A549 (cell line): Measurements from ENCODE around the gene SEMA5A. TPM values are rescaled to one million over a fixed set of nuclear protein-coding genes. Genes with fewer than 3 reads are reported as not detected.

Experiments used
- ATAC-seq, 2 experiments: fragments of 200-7000 bp in 1 of 2; fragments of >200 bp in 1 of 2; cut with Nextera tagmentation in 1 of 2; cut with Tn5 transposase in 1 of 2; 3 replicates each; pipeline versions ENCODE4 v1.8.0 to v1.9.1; 2018 to 2020; ENCODE audit warnings: mild to moderate bottlenecking in 1 of 2, moderate library complexity in 1 of 2
- CTCF ChIA-PET: fragments of 300-600 bp; sonication (Branson Sonifier 250); formaldehyde crosslinking; extraction: SDS; loops from one replicate; lab custom pipeline; 2021; ENCODE audit warnings: antibody characterized with exemption, inconsistent platforms; lab: Yijun Ruan, JAX
- POLR2A ChIA-PET: fragments of 350-600 bp; formaldehyde crosslinking; extraction: SDS; loops from one replicate; lab custom pipeline; 2021; ENCODE audit warnings: antibody characterized with exemption, inconsistent platforms; lab: Yijun Ruan, JAX
- DNase-seq, 2 experiments: peaks; one replicate each; pipeline versions ENCODE4 v3.0.0 to v3.0.0-alpha.2; 2011 to 2016; ENCODE audit warnings: low read depth in 1 of 2, low spot score in 1 of 2
- FAIRE-seq: peaks from 2 replicates; lab custom pipeline; 2011; peaks lifted over from hg19 to GRCh38; lab: Jason Lieb, UNC
- H3K27ac ChIP-seq, 2 experiments: fragments of >200 bp; sonication (Bioruptor Twin); formaldehyde crosslinking; 3 replicates each; pipeline ENCODE4 v1.5.1; 2016 to 2017
- H3K4me1 ChIP-seq: fragments of >200 bp; sonication (Bioruptor Twin); formaldehyde crosslinking; 3 replicates; pipeline ENCODE4 v1.6.1; 2016
- H3K4me2 ChIP-seq: fragments of >200 bp; sonication (Bioruptor Twin); formaldehyde crosslinking; 3 replicates; pipeline ENCODE4 v1.6.1; 2016
- H3K4me3 ChIP-seq: fragments of >200 bp; sonication (Bioruptor Twin); formaldehyde crosslinking; 3 replicates; pipeline ENCODE4 v1.5.1; 2016
- H3K9me3 ChIP-seq: fragments of >200 bp; sonication (Bioruptor Twin); formaldehyde crosslinking; 3 replicates; pipeline ENCODE4 v1.6.1; 2016
- BCL3 ChIP-seq: fragments of >200 bp; sonication (Bioruptor Twin); formaldehyde crosslinking; IDR thresholded peaks from 3 replicates; pipeline ENCODE4 v1.6.1; 2016
- BHLHE40 ChIP-seq: IDR thresholded peaks from 2 replicates; pipeline ENCODE4 v1.6.1; 2012; ENCODE audit warnings: low read depth, low read length, inconsistent platforms
- CHD4 ChIP-seq: fragments of 200-600 bp; sonication (generic); IDR thresholded peaks from 2 replicates; pipeline ENCODE4 v1.6.1; 2016; ENCODE audit warnings: antibody characterized with exemption, mild to moderate bottlenecking, borderline replicate concordance
- E2F6 ChIP-seq: IDR thresholded peaks from 2 replicates; pipeline ENCODE4 v1.6.1; 2012; ENCODE audit warnings: low read depth, borderline replicate concordance
- EHF ChIP-seq: fragments of 250-450 bp; sonication (Bioruptor Pico); IDR thresholded peaks from 2 replicates; pipeline ENCODE4 v1.5.0; 2020; ENCODE audit warnings: mild to moderate bottlenecking
- ESRRA ChIP-seq: fragments of 150-350 bp; IDR thresholded peaks from 2 replicates; pipeline ENCODE4 v1.6.1; 2014; ENCODE audit warnings: mild to moderate bottlenecking, low read length, borderline replicate concordance
- GATA3 ChIP-seq: IDR thresholded peaks from 2 replicates; pipeline ENCODE4 v1.6.1; 2012; ENCODE audit warnings: borderline replicate concordance
- HEYL ChIP-seq: fragments of 250-450 bp; sonication (Bioruptor Pico); IDR thresholded peaks from 2 replicates; pipeline ENCODE4 v1.8.0; 2021; ENCODE audit warnings: mild to moderate bottlenecking, moderate library complexity
- HOXA7 ChIP-seq: fragments of 250-450 bp; sonication (Bioruptor Pico); IDR thresholded peaks from 2 replicates; pipeline ENCODE4 v1.5.0; 2020; ENCODE audit warnings: mild to moderate bottlenecking, moderate library complexity
- HOXB13 ChIP-seq: fragments of 250-450 bp; sonication (Bioruptor Pico); IDR thresholded peaks from 2 replicates; pipeline ENCODE4 v1.5.0; 2020; ENCODE audit warnings: low read depth, mild to moderate bottlenecking, moderate library complexity
- HOXB5 ChIP-seq: fragments of 250-450 bp; sonication (Bioruptor Pico); IDR thresholded peaks from 2 replicates; pipeline ENCODE4 v1.5.0; 2020; ENCODE audit warnings: mild to moderate bottlenecking, moderate library complexity
- KDM1A ChIP-seq: fragments of 200-600 bp; sonication (generic); IDR thresholded peaks from 2 replicates; pipeline ENCODE4 v1.6.1; 2016; ENCODE audit warnings: low read depth, mild to moderate bottlenecking
- MAZ ChIP-seq: fragments of 150-350 bp; IDR thresholded peaks from 2 replicates; pipeline ENCODE4 v1.6.1; 2014; ENCODE audit warnings: antibody characterized with exemption, low read depth, low read length, borderline replicate concordance
- RARB ChIP-seq: fragments of 250-450 bp; sonication (Bioruptor Pico); IDR thresholded peaks from 2 replicates; pipeline ENCODE4 v1.8.0; 2021; ENCODE audit warnings: mild to moderate bottlenecking, moderate library complexity
- RNF2 ChIP-seq: fragments of 200-600 bp; sonication (generic); IDR thresholded peaks from 2 replicates; pipeline ENCODE4 v1.6.1; 2016; ENCODE audit warnings: low read depth, mild to moderate bottlenecking, antibody characterized with exemption, moderate library complexity, borderline replicate concordance
- SMC3 ChIP-seq: fragments of >200 bp; sonication (Bioruptor Twin); formaldehyde crosslinking; IDR thresholded peaks from 3 replicates; pipeline ENCODE4 v1.6.1; 2018; ENCODE audit warnings: inconsistent platforms
- TP53 ChIP-seq: fragments of 250-450 bp; sonication (Bioruptor Pico); IDR thresholded peaks from 2 replicates; pipeline ENCODE4 v1.5.0; 2021; ENCODE audit warnings: mild to moderate bottlenecking, moderate library complexity
- ZC3H11A ChIP-seq: fragments of 450-650 bp; IDR thresholded peaks from 2 replicates; pipeline ENCODE4 v1.6.1; 2014; ENCODE audit warnings: antibody characterized with exemption, mild to moderate bottlenecking
- ZFP36 ChIP-seq: fragments of 450-650 bp; IDR thresholded peaks from 2 replicates; pipeline ENCODE4 v1.6.1; 2014; ENCODE audit warnings: borderline replicate concordance; ENCODE audit not compliant: partially characterized antibody
- ZSCAN20 ChIP-seq: fragments of 250-450 bp; sonication (Bioruptor Pico); IDR thresholded peaks from 2 replicates; pipeline ENCODE4 v1.8.0; 2022; ENCODE audit warnings: mild to moderate bottlenecking, moderate library complexity
- WGBS: methylation state at CpG from one replicate; pipeline ENCODE4 v1.1.6; 2017; ENCODE audit errors: missing lambda C conversion rate; 5-methylcytosine and 5-hydroxymethylcytosine counted together
- polyA plus RNA-seq, 4 experiments: library from polyadenylated mRNA; depleted of rRNA in 3 of 4; stranded (reverse); fragments of >200 nt; fragmentation: RNase III in 1 of 4; extraction: RNeasy Plus Mini Kit Qiagen cat#74134 plus additional on column Dnase treatment in 1 of 4; gene quantifications; 2 replicates in 3 of 4; 3 replicates in 1 of 4; pipeline ENCODE4 v1.2.3, GENCODE V29; 2011 to 2017
- TF ChIP-seq, protein P1 (sequence below): fragments of 150-350 bp; IDR thresholded peaks from 2 replicates; pipeline ENCODE4 v1.6.1; 2014; ENCODE audit warnings: low read depth, mild to moderate bottlenecking, low read length
- TF ChIP-seq, protein P2 (sequence below): IDR thresholded peaks from 2 replicates; pipeline ENCODE4 v1.6.1; 2012
- TF ChIP-seq, protein P3 (sequence below): fragments of 450-650 bp; IDR thresholded peaks from 2 replicates; pipeline ENCODE4 v1.6.1; 2014; ENCODE audit warnings: antibody characterized with exemption

SEMA5A gene
- polyA plus RNA-seq, 2 of the 4 experiments (the other 2 are of a cell fraction): not detected

DNA sequence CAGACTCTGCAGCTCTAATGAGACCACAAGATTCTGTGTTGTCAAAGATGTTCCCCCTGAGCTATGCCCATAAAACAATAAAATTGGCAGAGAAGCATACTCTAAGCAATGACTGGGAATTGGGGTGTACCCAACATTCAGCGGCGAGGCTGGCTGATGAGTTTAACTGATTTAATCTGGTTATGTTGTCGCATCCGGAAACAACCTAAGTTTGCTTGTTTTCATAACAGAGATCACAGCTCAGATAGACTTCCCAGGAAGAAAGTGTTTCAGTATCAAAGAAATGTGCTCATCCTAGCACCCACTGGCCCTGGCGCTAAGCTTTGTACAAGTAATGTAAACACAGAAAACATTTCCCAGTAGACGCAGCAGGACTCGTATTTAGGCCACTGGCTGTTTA, 7.4 kb downstream of the SEMA5A start:
- CTCF ChIA-PET: no interaction called here
- TF ChIP-seq HEYL: no peak
- TF ChIP-seq GATA3: no peak
- no peak for TF ChIP-seq HOXB5
- no peak for TF ChIP-seq BCL3
- TF ChIP-seq ESRRA: no peak
- no peak for TF ChIP-seq KDM1A
- TF ChIP-seq E2F6: no peak
- TF ChIP-seq HOXA7: no peak
- TF ChIP-seq EHF (CRISPR knock-in tag): no peak

DNA sequence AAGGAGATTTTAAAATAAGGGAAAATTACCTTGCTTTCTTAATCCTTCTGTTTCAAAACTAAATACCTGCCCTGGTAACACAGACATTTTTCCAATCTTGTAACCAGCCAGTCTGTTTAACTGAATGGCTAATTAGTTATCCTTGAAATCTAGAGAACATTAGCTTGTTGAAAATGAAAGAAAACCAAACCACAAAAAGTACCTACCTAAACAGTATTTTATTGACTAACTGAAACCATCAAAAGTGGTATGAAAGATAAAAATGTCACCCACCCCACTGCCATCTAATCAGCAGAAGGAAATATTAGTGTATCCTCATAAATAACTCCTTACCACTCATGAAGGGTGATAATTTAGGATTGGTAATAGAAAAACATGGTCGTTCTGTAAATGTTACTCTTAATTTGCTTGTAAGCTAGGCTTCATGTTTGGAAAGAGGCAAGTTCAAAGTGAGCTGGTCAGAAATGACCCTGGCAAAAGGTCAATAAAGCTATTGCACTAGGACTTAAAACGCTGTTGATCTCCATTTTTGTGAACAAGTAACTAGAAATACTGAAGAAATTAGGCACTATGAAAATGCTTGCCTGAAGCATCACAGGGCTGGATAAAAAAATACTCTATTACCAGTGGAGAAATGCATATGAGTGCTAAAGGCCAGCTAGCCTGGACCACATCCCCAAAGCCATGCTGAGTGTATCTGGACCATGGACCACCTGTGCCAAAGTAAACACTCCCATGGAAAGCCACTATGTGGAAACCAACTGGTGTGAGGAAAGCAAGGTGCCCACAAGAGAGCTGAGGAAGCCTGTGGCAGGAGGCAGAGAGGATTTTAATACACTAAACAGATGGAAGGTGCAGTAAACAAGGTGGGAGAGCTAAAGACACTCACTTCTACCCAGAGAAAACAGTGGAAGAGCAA, 8.4 kb downstream of the SEMA5A start:
- TF ChIP-seq GATA3: no peak
- no peak for TF ChIP-seq CHD4
- no peak for TF ChIP-seq RARB
- TF ChIP-seq, protein P1, sequence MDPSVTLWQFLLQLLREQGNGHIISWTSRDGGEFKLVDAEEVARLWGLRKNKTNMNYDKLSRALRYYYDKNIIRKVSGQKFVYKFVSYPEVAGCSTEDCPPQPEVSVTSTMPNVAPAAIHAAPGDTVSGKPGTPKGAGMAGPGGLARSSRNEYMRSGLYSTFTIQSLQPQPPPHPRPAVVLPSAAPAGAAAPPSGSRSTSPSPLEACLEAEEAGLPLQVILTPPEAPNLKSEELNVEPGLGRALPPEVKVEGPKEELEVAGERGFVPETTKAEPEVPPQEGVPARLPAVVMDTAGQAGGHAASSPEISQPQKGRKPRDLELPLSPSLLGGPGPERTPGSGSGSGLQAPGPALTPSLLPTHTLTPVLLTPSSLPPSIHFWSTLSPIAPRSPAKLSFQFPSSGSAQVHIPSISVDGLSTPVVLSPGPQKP: no peak
- TF ChIP-seq ZC3H11A: no peak
- TF ChIP-seq RNF2: no peak
- TF ChIP-seq MAZ: no peak
- TF ChIP-seq HEYL: no peak
- TF ChIP-seq ZFP36: no peak
- TF ChIP-seq, protein P2, sequence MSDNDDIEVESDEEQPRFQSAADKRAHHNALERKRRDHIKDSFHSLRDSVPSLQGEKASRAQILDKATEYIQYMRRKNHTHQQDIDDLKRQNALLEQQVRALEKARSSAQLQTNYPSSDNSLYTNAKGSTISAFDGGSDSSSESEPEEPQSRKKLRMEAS: no peak
- TF ChIP-seq KDM1A: no peak
- no peak for TF ChIP-seq BHLHE40
- TF ChIP-seq HOXB13 (CRISPR knock-in tag): no peak
- no peak for TF ChIP-seq HOXB5
- TF ChIP-seq EHF (CRISPR knock-in tag): no peak
- TF ChIP-seq TP53 (CRISPR knock-in tag): no peak
- no peak for TF ChIP-seq ZSCAN20
- no peak for TF ChIP-seq HOXA7
- TF ChIP-seq, protein P3, sequence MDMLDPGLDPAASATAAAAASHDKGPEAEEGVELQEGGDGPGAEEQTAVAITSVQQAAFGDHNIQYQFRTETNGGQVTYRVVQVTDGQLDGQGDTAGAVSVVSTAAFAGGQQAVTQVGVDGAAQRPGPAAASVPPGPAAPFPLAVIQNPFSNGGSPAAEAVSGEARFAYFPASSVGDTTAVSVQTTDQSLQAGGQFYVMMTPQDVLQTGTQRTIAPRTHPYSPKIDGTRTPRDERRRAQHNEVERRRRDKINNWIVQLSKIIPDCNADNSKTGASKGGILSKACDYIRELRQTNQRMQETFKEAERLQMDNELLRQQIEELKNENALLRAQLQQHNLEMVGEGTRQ: no peak
- TF ChIP-seq SMC3: no peak
- Histone ChIP-seq H3K27ac (no peak overlapping the region), H3K9me3 (no peaks in the 10 kb centered on the region), H3K4me2 (no peak overlapping the region), H3K4me3 (no peak overlapping the region), H3K4me1 (no peaks in the 10 kb centered on the region)
- CTCF ChIA-PET: interaction anchor here (2.1 kb wide), 1 partner anchor 11 kb away, joined by 6 read pairs; no protein-coding TSS in a partner anchor
- ATAC-seq: no peak
- FAIRE-seq: no peak
- DNase-seq: no peak
- WGBS: 4% methylated on average over 2 of the region's 2 CpGs
- POLR2A ChIA-PET: no interaction called here

More for the DNA sequence above, 7.4 kb downstream of the SEMA5A start:
- Histone ChIP-seq H3K4me1 (no peaks in the 10 kb centered on the region), H3K27ac (no peak overlapping the region), H3K4me3 (no peak overlapping the region), H3K9me3 (no peaks in the 10 kb centered on the region), H3K4me2 (no peak overlapping the region)
- WGBS: 48% methylated on average over 7 of the region's 7 CpGs
- FAIRE-seq (no peak), DNase-seq (no peak), ATAC-seq (no peak)
- POLR2A ChIA-PET: no interaction called here
